Aorta (tissue), 5 donors: Measurements from ENCODE around the gene NID1. TPM values are rescaled to one million over a fixed set of nuclear protein-coding genes. Genes with fewer than 3 reads are reported as not detected.
A peak's percentile ranks its signal among the peaks of the same experiment; 100 is the strongest.

Experiments
- ATAC-seq: fragments of 200-7000 bp; cut with Tn5 transposase; one replicate; pipeline ENCODE4 v1.9.1; 2022; ENCODE audit warnings: moderate library complexity; ENCODE audit not compliant: low FRiP score
- DNase-seq, 2 donors: peaks; one replicate each; pipeline ENCODE4 v3.0.0-alpha.2; 2020
- H3K27ac ChIP-seq, 2 donors: one replicate each; pipeline ENCODE4 v1.5.1; 2013; ENCODE audit warnings: low read length in 2 of 2, mild to moderate bottlenecking in 2 of 2, moderate library complexity in 2 of 2, control low read depth in 1 of 2, inconsistent platforms in 1 of 2, low read depth in 1 of 2
- H3K27me3 ChIP-seq, 2 donors: one replicate each; pipeline ENCODE4 v1.6.1; 2013; ENCODE audit warnings: control low read depth in 1 of 2, low read length in 1 of 2, mild to moderate bottlenecking in 1 of 2, moderate library complexity in 1 of 2; ENCODE audit not compliant: insufficient read depth in 2 of 2, control insufficient read depth in 1 of 2
- H3K36me3 ChIP-seq, 2 donors: one replicate each; pipeline ENCODE4 v1.6.1; 2013; ENCODE audit warnings: control low read depth in 1 of 2, low read length in 1 of 2, mild to moderate bottlenecking in 1 of 2; ENCODE audit not compliant: insufficient read depth in 2 of 2, control insufficient read depth in 1 of 2
- H3K4me1 ChIP-seq, 2 donors: one replicate each; pipeline ENCODE4 v1.6.1; 2013; ENCODE audit warnings: low read length in 2 of 2, control low read depth in 1 of 2, mild to moderate bottlenecking in 1 of 2, moderate library complexity in 1 of 2; ENCODE audit not compliant: insufficient read depth in 2 of 2, control insufficient read depth in 1 of 2
- H3K4me3 ChIP-seq, 2 donors: one replicate each; pipeline ENCODE4 v1.5.1; 2013; ENCODE audit warnings: low read length in 2 of 2, control low read depth in 1 of 2, mild to moderate bottlenecking in 1 of 2
- H3K9me3 ChIP-seq: one replicate; pipeline ENCODE4 v1.6.1; 2013; ENCODE audit warnings: mild to moderate bottlenecking, low read length; ENCODE audit not compliant: control insufficient read depth
- WGBS, 2 donors: extraction: QIAGEN DNeasy Blood & Tissue Kit; methylation state at CpG; one replicate each; pipeline ENCODE4 v1.1.7; 2013; 5-methylcytosine and 5-hydroxymethylcytosine counted together
- intact Hi-C, 2 donors: fragments of 100-400 bp; cut with DNase I; formaldehyde crosslinking; loops; one replicate each; pipeline versions ENCODE4 v1.14.2 to v1.15.0; 2022
- polyA plus RNA-seq, 2 donors: library from polyadenylated mRNA; stranded (reverse); fragments of 200-250 nt; gene quantifications; one replicate each; pipeline ENCODE4 v1.2.3, GENCODE V29; 2013
- total RNA-seq, 2 donors: library from RNA; stranded (reverse); fragmentation: NEBNext Ultra II Directional; extraction: Animal tissue kit (Norgen Biotek cat#: 25700); gene quantifications; one replicate each; pipeline ENCODE4 v1.2.1, GENCODE V29; 2021
- donor health status: healthy with polysubstance abuse.
- donor health status: Bipolar disorder and iron deficiency.
- donor health status: DM: no; HTN: no; CAD: no.
- donor health status: DM: no; HTN: no; CAD: no.
- donor health status: DM: yes; HTN: yes; CAD: no.

Gene NID1
- total and polyA plus RNA-seq, 4 donors, result 11.0 to 69.5 (median 60.4) TPM

DNA sequence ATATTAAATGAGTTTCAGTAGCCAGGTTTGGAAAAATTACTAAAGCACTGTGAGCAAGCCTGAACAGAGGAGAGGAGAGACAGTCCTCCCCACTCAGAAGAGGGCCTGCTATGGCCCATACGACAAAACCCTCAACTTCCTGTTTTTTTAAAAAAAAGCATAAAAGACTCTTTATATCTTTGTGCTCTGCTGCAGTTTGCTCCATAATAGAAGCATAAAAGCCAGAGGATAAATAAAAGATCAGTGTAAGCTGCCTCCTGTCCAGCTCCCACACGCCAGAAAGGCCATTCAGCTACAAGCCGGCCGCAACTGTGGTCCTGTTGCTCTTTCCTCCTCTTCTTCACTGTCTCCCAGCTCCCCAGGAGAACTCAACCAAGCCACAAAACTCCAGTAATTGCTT is 37.8 kb downstream of the NID1 start:
- Histone ChIP-seq H3K36me3 (peaks cover 4 to 12% of the 10 kb centered on the region in 2 donors), H3K27ac (no peak overlapping the region), H3K4me1 (no peaks in the 10 kb centered on the region), H3K4me3 (no peak overlapping the region), H3K9me3 (no peaks in the 10 kb centered on the region), H3K27me3 (no peaks in the 10 kb centered on the region)
- 92 to 93% methylated on average over 4 of the region's 4 CpGs for WGBS, 2 donors
- intact Hi-C loops, result no loop called here
- DNase-seq, result no peak
- no peak for ATAC-seq

GRCh38 chr1:236025836-236026235 is 39.1 kb downstream of the NID1 start:
- WGBS, 2 donors, result 95 to 97% methylated on average over 14 of the region's 14 CpGs
- H3K4me3 ChIP-seq, result no peak overlapping the region
- H3K27me3 ChIP-seq, result no peaks in the 10 kb centered on the region
- H3K9me3 ChIP-seq, result no peaks in the 10 kb centered on the region
- ATAC-seq, result no peak
- H3K27ac ChIP-seq, result no peak overlapping the region
- H3K4me1 ChIP-seq, result no peaks in the 10 kb centered on the region
- intact Hi-C loops, result no loop called here
- DNase-seq, result no peak
- peaks cover 3 to 14% of the 10 kb centered on the region in 2 donors for H3K36me3 ChIP-seq

- H3K36me3 ChIP-seq, result peaks cover 3 to 14% of the 10 kb centered on the region in 2 donors
- H3K27me3 ChIP-seq, result no peaks in the 10 kb centered on the region
- ATAC-seq, result no peak
- intact Hi-C loops, result no loop called here
- H3K4me3 ChIP-seq, result no peak overlapping the region
- no peak for DNase-seq
- no peaks in the 10 kb centered on the region for H3K9me3 ChIP-seq
- WGBS, 2 donors, result 91 to 94% methylated on average over 7 of the region's 7 CpGs
- H3K27ac ChIP-seq, result no peak overlapping the region
- no peaks in the 10 kb centered on the region for H3K4me1 ChIP-seq
Measured at GRCh38 chr1:236024641-236025040, 40.2 kb downstream of the NID1 start.

- Histone ChIP-seq H3K4me1 (no peaks in the 10 kb centered on the region), H3K27me3 (no peaks in the 10 kb centered on the region), H3K27ac (no peak overlapping the region), H3K4me3 (no peak overlapping the region), H3K36me3 (peaks cover 3 to 12% of the 10 kb centered on the region in 2 donors), H3K9me3 (no peaks in the 10 kb centered on the region)
- intact Hi-C loops, result no loop called here
- ATAC-seq (no peak), DNase-seq (no peak)
- 87 to 90% methylated on average over 15 of the region's 15 CpGs for WGBS, 2 donors
Measured at GRCh38 chr1:236023926-236024565, 40.8 kb downstream of the NID1 start.

- Histone ChIP-seq H3K4me3 (no peak overlapping the region), H3K36me3 (peaks cover 3 to 10% of the 10 kb centered on the region in 2 donors), H3K4me1 (no peaks in the 10 kb centered on the region), H3K27ac (no peak overlapping the region), H3K9me3 (no peaks in the 10 kb centered on the region), H3K27me3 (no peaks in the 10 kb centered on the region)
- intact Hi-C loops, result no loop called here
- 55 to 60% methylated on average over 9 of the region's 9 CpGs for WGBS, 2 donors
- no peak for DNase-seq
- ATAC-seq, result peak; percentile 13
Measured at GRCh38 chr1:236021424-236022135, 43.3 kb downstream of the NID1 start.

DNA sequence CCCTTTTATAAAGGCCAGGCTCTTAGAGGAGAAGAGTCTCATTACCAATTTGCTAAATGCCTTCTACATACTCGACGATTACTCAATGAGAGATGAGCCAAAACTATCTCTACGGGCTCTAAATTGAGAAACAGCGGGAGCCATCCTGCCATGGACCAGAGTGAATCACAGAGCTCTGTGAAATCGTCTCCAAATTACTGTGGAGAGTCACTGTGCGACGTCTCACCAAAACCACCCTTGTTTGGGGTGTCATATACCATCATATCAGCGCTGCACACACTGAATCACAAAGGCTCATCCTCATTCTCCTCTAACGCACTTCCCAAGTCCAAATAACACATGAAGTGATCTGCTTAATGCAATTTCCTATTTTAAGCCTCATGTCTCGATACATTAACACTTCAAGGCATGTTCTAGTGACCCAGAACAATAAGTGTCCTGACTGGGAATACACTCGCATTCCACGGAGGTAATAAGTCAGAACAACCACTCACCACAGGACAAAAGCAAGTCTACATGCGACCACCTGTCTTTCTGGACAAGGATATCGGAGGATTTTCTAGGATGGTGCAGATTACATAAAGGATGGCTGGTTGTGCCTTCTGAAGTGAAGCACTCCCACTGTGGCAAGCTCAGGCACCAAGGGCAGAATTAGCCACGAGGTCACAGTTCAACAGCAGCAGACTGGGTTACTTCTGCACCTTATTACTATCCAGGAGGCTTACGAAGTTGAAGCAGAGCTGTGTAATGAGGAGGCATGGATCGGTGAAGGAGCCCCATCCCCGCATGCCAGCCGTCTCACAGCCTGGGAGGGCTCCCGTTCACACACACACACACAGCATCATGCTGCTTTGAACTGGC is 44.3 kb downstream of the NID1 start:
- H3K36me3 ChIP-seq, result peaks cover 3 to 7% of the 10 kb centered on the region in 2 donors
- DNase-seq (no peak), ATAC-seq (peak; percentile 50)
- no peak overlapping the region for H3K27ac ChIP-seq
- 93 to 94% methylated on average over 20 of the region's 20 CpGs for WGBS, 2 donors
- H3K4me1 ChIP-seq, result no peaks in the 10 kb centered on the region
- no peaks in the 10 kb centered on the region for H3K27me3 ChIP-seq
- intact Hi-C loops, result no loop called here
- no peak overlapping the region for H3K4me3 ChIP-seq
- no peaks in the 10 kb centered on the region for H3K9me3 ChIP-seq

DNA sequence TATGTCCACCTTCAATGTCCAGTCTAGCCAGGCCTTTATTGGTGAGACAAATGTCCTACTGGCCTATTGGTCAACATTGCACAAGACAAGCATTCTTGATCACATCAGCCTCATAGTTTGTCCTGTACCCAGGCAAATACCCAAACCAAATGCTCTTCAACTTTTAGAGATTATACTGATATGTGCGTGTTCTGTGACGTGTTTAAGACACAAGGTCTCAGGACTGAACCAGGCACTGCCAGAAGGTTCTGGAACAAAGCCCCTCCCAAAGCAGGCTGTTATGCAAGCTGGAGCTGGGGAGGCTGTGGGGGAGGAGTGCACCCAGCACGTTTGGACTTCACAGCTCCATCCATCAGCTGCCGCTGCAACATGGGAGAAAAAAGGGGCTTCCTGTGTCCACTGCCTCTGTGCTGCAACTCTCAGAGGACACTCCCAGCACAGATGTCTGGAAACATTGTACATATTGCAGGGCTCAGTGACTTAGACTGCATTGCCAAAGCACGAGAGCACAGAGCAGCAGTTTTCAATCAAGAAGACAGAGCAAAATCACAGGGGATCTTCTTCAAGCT is 45.9 kb downstream of the NID1 start:
- intact Hi-C loops, result no loop called here
- H3K27ac ChIP-seq, result no peak overlapping the region

GRCh38 chr1:236016782-236017400 is 48.0 kb downstream of the NID1 start:
- H3K36me3 ChIP-seq, result peaks cover 3 to 6% of the 10 kb centered on the region in 2 donors

More for the DNA sequence above, 45.9 kb downstream of the NID1 start:
- DNase-seq, result peak; percentile 68 to 83
- Histone ChIP-seq H3K4me3 (no peak overlapping the region), H3K9me3 (no peaks in the 10 kb centered on the region), H3K27me3 (no peaks in the 10 kb centered on the region), H3K36me3 (peaks cover 3 to 7% of the 10 kb centered on the region in 2 donors), H3K4me1 (no peaks in the 10 kb centered on the region)
- WGBS, 2 donors, result 66 to 67% methylated on average over 5 of the region's 5 CpGs
- ATAC-seq, result peak; percentile 83

More at GRCh38 chr1:236016782-236017400, 48.0 kb downstream of the NID1 start:
- WGBS, 2 donors, result 96 to 97% methylated on average over 5 of the region's 5 CpGs
- no peak for ATAC-seq
- intact Hi-C loops, result no loop called here
- Histone ChIP-seq H3K9me3 (no peaks in the 10 kb centered on the region), H3K27ac (no peak overlapping the region), H3K27me3 (no peaks in the 10 kb centered on the region), H3K4me1 (no peaks in the 10 kb centered on the region), H3K4me3 (no peak overlapping the region)
- DNase-seq, result no peak
